Tibial artery (tissue), 4 donors: ENCODE data around the gene BRD3OS.

Source experiments
- DNase-seq, 2 donors: peaks; one replicate each; pipeline ENCODE4 v3.0.0-alpha.2; 2019
- H3K27ac ChIP-seq, 2 donors: fragments of 200-600 bp; sonication (generic) in 1 of 2; 1 replicate in 1 of 2; 2 replicates in 1 of 2; pipeline ENCODE4 v1.5.1; 2018 to 2019; ENCODE audit warnings: mild to moderate bottlenecking in 1 of 2
- H3K27me3 ChIP-seq, 2 donors: fragments of 200-600 bp; sonication (generic) in 1 of 2; one replicate each; pipeline versions ENCODE4 v1.5.1 to v1.6.0; 2016 to 2019
- H3K36me3 ChIP-seq, 3 donors: fragments of 200-600 bp; sonication (generic) in 2 of 3; one replicate each; pipeline ENCODE4 v1.5.1; 2016 to 2019; ENCODE audit warnings: mild to moderate bottlenecking in 2 of 3
- H3K4me1 ChIP-seq, 4 donors: fragments of 200-600 bp; sonication (generic) in 2 of 4; 1 replicate in 3 of 4; 2 replicates in 1 of 4; pipeline ENCODE4 v1.5.1; 2016 to 2019
- H3K4me3 ChIP-seq, 2 donors: fragments of 200-600 bp; sonication (generic) in 1 of 2; 1 replicate in 1 of 2; 2 replicates in 1 of 2; pipeline ENCODE4 v1.5.1; 2018 to 2019; ENCODE audit warnings: mild to moderate bottlenecking in 2 of 2
- H3K9me3 ChIP-seq, 3 donors: fragments of 200-600 bp; sonication (generic) in 1 of 3; one replicate each; pipeline ENCODE4 v1.5.1; 2016 to 2019
- CTCF ChIP-seq, 2 experiments: fragments of 200-600 bp in 1 of 2; fragments of 450-650 bp in 1 of 2; IDR thresholded peaks; one replicate each; pipeline ENCODE4 v1.5.1; 2017 to 2019; ENCODE audit warnings: antibody characterized with exemption in 2 of 2, mild to moderate bottlenecking in 1 of 2, moderate library complexity in 1 of 2
- intact Hi-C: fragments of 100-400 bp; cut with DNase I; formaldehyde crosslinking; loops from one replicate; pipeline ENCODE4 v1.15.0; 2023; ENCODE audit warnings: low total_unique reads

Gene BRD3OS

DNA sequence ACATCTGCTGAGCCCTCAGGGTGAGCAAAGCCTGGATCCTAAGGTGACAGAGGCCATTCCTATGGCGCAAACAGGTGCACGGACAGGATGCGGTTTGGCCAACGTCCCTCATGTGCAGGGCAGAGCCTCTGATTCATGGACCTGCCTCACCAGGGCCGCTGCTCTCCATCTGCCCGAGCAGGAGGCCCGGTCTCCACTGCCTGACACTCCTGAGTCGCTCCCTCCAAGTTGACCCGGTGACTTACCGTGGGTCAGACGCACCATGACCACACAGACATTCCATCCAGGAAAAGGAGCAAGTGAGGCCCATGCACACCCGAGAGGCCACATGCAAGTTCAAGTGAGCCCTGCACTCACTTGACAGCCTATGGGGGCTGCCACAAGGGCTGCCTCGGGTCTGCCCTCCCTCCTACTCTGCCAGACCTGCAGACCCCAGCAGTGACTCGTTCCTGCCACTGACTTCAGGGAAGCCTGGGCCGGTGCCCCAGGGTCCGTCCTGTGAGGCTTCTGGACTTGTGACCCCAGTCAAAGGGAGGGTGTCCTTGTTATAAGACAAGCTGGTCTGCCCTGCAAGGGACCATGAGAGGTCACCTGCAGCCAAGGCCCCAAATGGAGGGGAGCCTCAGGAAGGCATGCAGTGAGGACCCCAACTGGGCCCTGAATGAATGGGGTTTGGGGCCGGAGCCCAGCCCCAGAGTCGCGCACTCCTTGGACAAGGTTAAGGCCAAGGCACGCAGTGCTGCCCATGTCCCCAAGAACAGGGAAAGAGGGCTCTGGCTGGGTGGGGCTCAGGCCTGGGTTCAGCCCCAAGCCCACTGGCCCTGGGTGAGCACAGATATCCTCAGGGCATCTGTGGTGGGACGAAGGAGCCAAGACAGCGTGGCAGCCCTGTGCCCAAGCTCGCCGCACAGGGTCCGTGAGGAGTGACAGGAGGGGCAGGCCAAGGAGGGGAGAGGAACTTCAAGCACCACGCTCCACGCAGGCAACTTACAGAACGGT, 10.1 kb downstream of the BRD3OS start:
- H3K27ac ChIP-seq = no peak overlapping the region
- DNase-seq = no peak
- intact Hi-C loops = no loop called here

GRCh38 chr9:134036130-134036529, 10.8 kb downstream of the BRD3OS start:
- intact Hi-C loops = no loop called here
- TF ChIP-seq CTCF (IDR thresholded peaks at IDR 0.05) = no peak
- Histone ChIP-seq H3K4me1 (no peaks in the 10 kb centered on the region), H3K4me3 (no peak overlapping the region), H3K9me3 (peaks cover 0 to 4% (median 0%) of the 10 kb centered on the region in 3 donors), H3K27ac (no peak overlapping the region), H3K27me3 (no peaks in the 10 kb centered on the region), H3K36me3 (peaks cover 67 to 99% (median 86%) of the 10 kb centered on the region in 3 donors)
- no peak for DNase-seq

More for the DNA sequence above, 10.1 kb downstream of the BRD3OS start:
- H3K36me3 ChIP-seq = peaks cover 70 to 99% (median 86%) of the 10 kb centered on the region in 3 donors
- no peaks in the 10 kb centered on the region for H3K27me3 ChIP-seq
- no peak for TF ChIP-seq CTCF (IDR thresholded peaks at IDR 0.05)
- peaks cover 0 to 4% (median 0%) of the 10 kb centered on the region in 3 donors for H3K9me3 ChIP-seq
- no peaks in the 10 kb centered on the region for H3K4me1 ChIP-seq
- H3K4me3 ChIP-seq = no peak overlapping the region

DNA sequence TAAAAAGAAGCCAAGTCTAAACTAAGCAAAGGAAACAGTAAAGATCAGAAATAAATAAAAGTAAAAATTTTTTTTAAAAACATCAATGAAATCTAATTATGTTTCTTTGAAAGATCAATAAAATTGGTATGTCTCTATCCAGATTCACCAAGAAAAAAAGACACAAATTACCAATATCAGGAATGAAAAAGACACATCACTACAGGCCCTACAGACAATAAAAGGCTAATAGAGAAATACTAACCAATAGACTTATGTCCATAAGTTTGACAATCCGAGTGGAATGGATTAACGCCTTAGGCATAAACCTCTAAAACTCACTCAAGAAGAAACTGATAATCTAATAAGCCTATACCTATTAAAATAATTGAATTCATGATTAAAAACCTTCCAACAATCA, 12.4 kb downstream of the BRD3OS start:
- no peak for DNase-seq
- Histone ChIP-seq H3K27ac (no peak overlapping the region), H3K9me3 (peaks cover 0 to 4% (median 0%) of the 10 kb centered on the region in 3 donors), H3K4me3 (no peak overlapping the region), H3K27me3 (no peaks in the 10 kb centered on the region), H3K36me3 (peaks cover 71 to 97% (median 88%) of the 10 kb centered on the region in 3 donors), H3K4me1 (no peaks in the 10 kb centered on the region)
- intact Hi-C loops = no loop called here
- TF ChIP-seq CTCF (IDR thresholded peaks at IDR 0.05) = no peak

DNA sequence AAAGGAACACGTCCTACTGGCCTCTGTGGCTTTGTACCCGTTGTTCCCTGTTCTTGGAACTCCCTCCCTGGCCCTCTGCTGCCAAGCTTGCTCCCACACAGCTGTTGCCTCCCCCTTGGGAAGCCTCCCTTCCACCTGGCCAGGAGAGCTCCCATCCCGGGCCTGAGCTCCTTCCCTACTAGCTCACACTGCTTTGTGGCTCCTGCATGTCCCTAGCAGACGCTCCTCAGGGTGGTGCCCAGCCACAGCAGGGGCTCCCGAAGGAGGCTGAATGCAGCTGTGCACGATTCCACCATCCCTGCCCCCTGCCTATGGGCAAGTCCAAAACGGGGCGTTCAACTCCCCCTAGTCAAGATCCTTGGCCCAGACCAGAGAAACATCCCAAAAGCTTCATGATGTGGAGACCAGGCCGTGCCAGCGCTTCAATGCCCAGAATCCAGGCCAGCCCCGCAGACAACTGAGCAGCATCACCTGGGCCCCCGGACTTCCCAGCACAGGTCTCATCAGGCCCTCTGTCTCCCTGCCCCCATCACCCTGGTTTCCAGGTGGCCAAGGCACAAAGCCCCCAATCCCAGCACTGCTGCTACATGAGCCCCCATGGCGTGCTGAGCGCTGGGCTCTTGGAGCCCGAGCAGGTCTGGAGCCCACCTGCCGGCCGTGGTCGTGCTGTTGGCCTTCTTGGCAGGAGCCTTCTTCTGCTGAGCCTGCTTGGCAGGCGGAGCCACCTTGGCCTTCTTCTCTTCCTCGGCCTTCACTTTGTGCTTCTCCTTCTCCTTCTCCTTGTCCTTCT, 14.3 kb downstream of the BRD3OS start:
- no peak for TF ChIP-seq CTCF (IDR thresholded peaks at IDR 0.05)
- DNase-seq = no peak
- H3K27me3 ChIP-seq = no peaks in the 10 kb centered on the region
- no peak overlapping the region for H3K27ac ChIP-seq
- H3K9me3 ChIP-seq = peaks cover 0 to 4% (median 0%) of the 10 kb centered on the region in 3 donors
- H3K4me1 ChIP-seq = no peaks in the 10 kb centered on the region
- H3K36me3 ChIP-seq = peaks cover 65 to 96% (median 84%) of the 10 kb centered on the region in 3 donors
- H3K4me3 ChIP-seq = no peak overlapping the region
- intact Hi-C loops = no loop called here

DNA sequence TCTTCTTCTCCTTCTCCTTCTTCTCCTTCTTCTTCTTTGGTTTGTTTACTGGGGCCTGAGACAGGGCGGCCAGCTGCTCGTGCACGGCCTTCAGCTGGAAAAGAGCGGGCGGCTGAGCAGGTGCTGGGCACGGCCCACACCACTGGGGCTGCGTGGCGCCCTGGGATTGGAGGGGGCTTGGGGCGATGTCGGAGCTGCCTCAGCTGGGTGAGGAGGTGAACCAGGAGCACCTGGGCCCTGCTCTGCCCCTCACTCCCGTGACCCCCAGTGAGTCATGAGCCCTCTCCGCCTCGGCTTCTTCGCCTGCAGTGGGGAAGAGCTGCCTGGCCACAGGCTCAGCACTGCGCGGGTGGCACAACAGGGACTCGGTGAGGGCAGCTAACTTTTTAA, 14.9 kb downstream of the BRD3OS start:
- H3K27me3 ChIP-seq = no peaks in the 10 kb centered on the region
- no peak for TF ChIP-seq CTCF (IDR thresholded peaks at IDR 0.05)
- intact Hi-C loops = no loop called here
- peaks cover 65 to 96% (median 84%) of the 10 kb centered on the region in 3 donors for H3K36me3 ChIP-seq
- H3K9me3 ChIP-seq = peaks cover 0 to 4% (median 0%) of the 10 kb centered on the region in 3 donors
- H3K4me1 ChIP-seq = no peaks in the 10 kb centered on the region
- no peak overlapping the region for H3K4me3 ChIP-seq
- no peak for DNase-seq
- no peak overlapping the region for H3K27ac ChIP-seq
